Upper lobe of left lung (tissue), 4 donors: ENCODE measurements around the gene ATP11A.

Source experiments
- CTCF ChIP-seq, 6 experiments: fragments of 450-650 bp in 4 of 6; fragments of 200-600 bp in 2 of 6; sonication (generic) in 2 of 6; IDR thresholded peaks; one replicate each; pipeline ENCODE4 v1.5.1; 2016 to 2019; ENCODE audit warnings: antibody characterized with exemption in 6 of 6
- POLR2AphosphoS5 ChIP-seq, 2 donors: sonication (generic); formaldehyde crosslinking; IDR thresholded peaks; one replicate each; pipeline ENCODE4 v1.5.1; 2017; ENCODE audit warnings: antibody characterized with exemption in 2 of 2

GRCh38 chr13:112679381-112679780, 10.5 kb upstream of the ATP11A start:
- TF ChIP-seq CTCF (IDR thresholded peaks at IDR 0.05), result no peak
- TF ChIP-seq POLR2AphosphoS5 (IDR thresholded peaks at IDR 0.05), result no peak
